Muscle of leg (tissue), 16 donors: ENCODE data around the gene MMP15. TPM values are rescaled to one million over a fixed set of nuclear protein-coding genes. Genes with fewer than 3 reads are reported as not detected.
A peak's percentile ranks its signal among the peaks of the same experiment; 100 is the strongest.
"Not testable (repeated sequence)": the region's sequence is repeated elsewhere in the genome, so short reads cannot be mapped to it uniquely, and the experiment has no call there.

Experiments
- DNase-seq: peaks from one replicate; pipeline ENCODE4 v3.0.0; 2013
- H3K27ac ChIP-seq: one replicate; pipeline ENCODE4 v1.5.1; 2013; ENCODE audit warnings: mild to moderate bottlenecking, low read length, control low read depth
- H3K27me3 ChIP-seq: one replicate; pipeline ENCODE4 v1.6.1; 2013; ENCODE audit warnings: low read length; ENCODE audit not compliant: control insufficient read depth, insufficient read depth
- H3K36me3 ChIP-seq: one replicate; pipeline ENCODE4 v1.6.1; 2013; ENCODE audit warnings: low read length; ENCODE audit not compliant: control insufficient read depth, insufficient read depth
- H3K4me1 ChIP-seq: one replicate; pipeline ENCODE4 v1.6.1; 2013; ENCODE audit warnings: low read length; ENCODE audit not compliant: control insufficient read depth, insufficient read depth
- H3K4me3 ChIP-seq: one replicate; pipeline ENCODE4 v1.5.1; 2013; ENCODE audit warnings: low read length, control low read depth
- H3K9me3 ChIP-seq: replicated peaks from 2 replicates; pipeline ENCODE4 v1.6.1; 2013; ENCODE audit warnings: low read depth, low read length; ENCODE audit not compliant: control insufficient read depth
- WGBS: methylation state at CpG from one replicate; pipeline ENCODE4 v1.1.5; 2013; ENCODE audit warnings: missing lambda C conversion rate; ENCODE audit not compliant: insufficient coverage; 5-methylcytosine and 5-hydroxymethylcytosine counted together
- long read RNA-seq, 11 donors: transcript quantifications; one replicate each; lab custom pipeline, GENCODE V29; 2026
- polyA plus RNA-seq, 8 donors: library from polyadenylated mRNA; unstranded; fragments of 120-200 nt; gene quantifications; one replicate each; pipeline versions ENCODE4 v1.2.1 to v1.2.3, GENCODE V29; 2013; ENCODE audit warnings: inconsistent platforms in 1 of 8, low replicate concordance in 1 of 8; ENCODE audit not compliant: insufficient read length in 8 of 8, insufficient read depth in 1 of 8
- total RNA-seq: library from RNA; stranded (reverse); fragments of 120-200 nt; gene quantifications from one replicate; pipeline ENCODE4 v1.2.4, GENCODE V29; 2013

The MMP15 gene
- total RNA-seq (15.0 TPM), polyA plus RNA-seq (10 to 100 TPM; 21.9 to 37.1 (median 31.5) TPM)
- long read RNA-seq, donor 1, full-length matches to known transcripts, result 6 of 6 reads
- long read RNA-seq, donor 1, partial matches to known transcripts, result 0 of 6 reads
- long read RNA-seq, donor 1, other reads (novel, unspliced or antisense), result 0 of 6 reads
- long read RNA-seq, donor 2, result 0 reads
- long read RNA-seq, donor 3, full-length matches to known transcripts, result 6 of 6 reads
- long read RNA-seq, donor 3, partial matches to known transcripts, result 0 of 6 reads
- long read RNA-seq, donor 3, other reads (novel, unspliced or antisense), result 0 of 6 reads
- long read RNA-seq, donor 4, full-length matches to known transcripts, result 3 of 10 reads
- long read RNA-seq, donor 4, partial matches to known transcripts, result 7 of 10 reads
- long read RNA-seq, donor 4, other reads (novel, unspliced or antisense), result 0 of 10 reads
- long read RNA-seq, donor 5, full-length matches to known transcripts, result 8 of 28 reads
- long read RNA-seq, donor 5, partial matches to known transcripts, result 20 of 28 reads
- long read RNA-seq, donor 5, other reads (novel, unspliced or antisense), result 0 of 28 reads
- long read RNA-seq, donor 6, full-length matches to known transcripts, result 6 of 33 reads
- long read RNA-seq, donor 6, partial matches to known transcripts, result 27 of 33 reads
- long read RNA-seq, donor 6, other reads (novel, unspliced or antisense), result 0 of 33 reads
- long read RNA-seq, donor 7, full-length matches to known transcripts, result 4 of 4 reads
- long read RNA-seq, donor 7, partial matches to known transcripts, result 0 of 4 reads
- long read RNA-seq, donor 7, other reads (novel, unspliced or antisense), result 0 of 4 reads
- long read RNA-seq, donor 8, result 0 reads
- long read RNA-seq, donor 9, full-length matches to known transcripts, result 1 of 1 reads
- long read RNA-seq, donor 9, partial matches to known transcripts, result 0 of 1 reads
- long read RNA-seq, donor 9, other reads (novel, unspliced or antisense), result 0 of 1 reads
- long read RNA-seq, donor 10, full-length matches to known transcripts, result 1 of 1 reads
- long read RNA-seq, donor 10, partial matches to known transcripts, result 0 of 1 reads
- long read RNA-seq, donor 10, other reads (novel, unspliced or antisense), result 0 of 1 reads
- long read RNA-seq, donor 11, full-length matches to known transcripts, result 4 of 4 reads
- long read RNA-seq, donor 11, partial matches to known transcripts, result 0 of 4 reads
- long read RNA-seq, donor 11, other reads (novel, unspliced or antisense), result 0 of 4 reads

- WGBS, result under 1% methylated on average over 80 of the region's 90 CpGs
- peak; percentile 73 for DNase-seq
- peaks cover 29% of the 10 kb centered on the region for H3K27me3 ChIP-seq
- peak within 1 kb of the TSS; percentile 69 for H3K4me3 ChIP-seq
- H3K27ac ChIP-seq, result peak within 1 kb of the TSS; percentile 65
- peaks cover 69% of the 10 kb centered on the region for H3K4me1 ChIP-seq
- no peaks in the 10 kb centered on the region for H3K9me3 ChIP-seq
- no peaks in the 10 kb centered on the region for H3K36me3 ChIP-seq
These were observed at the start of gene MMP15 for GRCh38 chr16:58025351-58026138. MMP15 (plus strand) TSS chr16:58025754; CDS start chr16:58026351, 597 bp downstream.

DNA sequence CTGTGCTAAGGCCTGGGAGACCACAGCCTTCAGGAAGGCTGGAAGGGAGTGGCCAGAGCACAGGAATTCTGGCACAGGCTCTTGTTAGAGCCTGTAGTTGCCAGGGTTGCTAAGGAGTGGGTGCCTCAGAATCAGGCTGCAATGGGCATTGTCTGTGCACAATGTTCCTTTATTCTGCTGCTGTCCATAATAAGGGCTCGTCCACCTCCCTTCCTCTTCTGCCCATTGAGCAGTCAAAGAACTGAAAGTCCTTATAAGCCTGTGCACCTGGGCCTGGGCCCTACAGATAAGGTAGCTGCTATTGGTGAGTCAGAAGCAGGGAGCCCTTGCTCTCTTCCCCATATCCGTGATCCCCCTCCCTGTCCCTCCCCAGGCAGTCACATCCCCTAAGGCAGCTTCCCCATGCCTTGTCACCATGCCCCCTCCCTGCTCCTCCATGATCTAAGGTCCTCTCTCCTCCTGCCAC lies 49.2 kb upstream of the MMP15 start:
- Histone ChIP-seq H3K27me3 (no peaks in the 10 kb centered on the region), H3K27ac (no peak overlapping the region), H3K4me3 (no peak overlapping the region), H3K4me1 (no peaks in the 10 kb centered on the region), H3K9me3 (no peaks in the 10 kb centered on the region), H3K36me3 (no peaks in the 10 kb centered on the region)
- peak; percentile 23 for DNase-seq
- 80% methylated on average over 1 of the region's 2 CpGs for WGBS

- H3K4me3 ChIP-seq, result no peak overlapping the region
- H3K36me3 ChIP-seq, result no peaks in the 10 kb centered on the region
- H3K9me3 ChIP-seq, result no peaks in the 10 kb centered on the region
- no peak for DNase-seq
- H3K27me3 ChIP-seq, result no peaks in the 10 kb centered on the region
- H3K4me1 ChIP-seq, result no peaks in the 10 kb centered on the region
- H3K27ac ChIP-seq, result no peak overlapping the region
- 81% methylated on average over 11 of the region's 12 CpGs for WGBS
These were observed 48.0 kb upstream of the MMP15 start for GRCh38 chr16:57977418-57978069.

DNA sequence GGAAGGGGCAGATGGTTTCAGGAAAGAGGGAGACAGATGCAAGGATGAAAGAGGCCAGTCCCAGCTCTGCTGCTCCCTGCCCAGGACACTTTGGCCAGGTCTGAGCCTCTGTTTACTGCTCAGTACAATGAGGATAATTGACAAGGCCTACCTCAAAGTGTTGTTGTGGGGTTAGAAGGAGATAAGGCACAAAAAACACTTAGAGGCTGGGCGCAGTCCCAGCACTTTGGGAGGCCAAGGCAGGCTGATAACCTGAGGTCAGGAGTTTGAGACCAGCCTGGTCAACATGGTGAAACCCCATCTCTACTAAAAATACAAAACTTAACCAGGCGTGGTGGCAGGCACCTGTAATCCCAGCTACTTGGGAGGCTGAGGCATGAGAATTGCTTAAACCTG lies 47.5 kb upstream of the MMP15 start:
- H3K4me1 ChIP-seq, H3K27ac ChIP-seq, H3K4me3 ChIP-seq, DNase-seq, H3K9me3 ChIP-seq, H3K36me3 ChIP-seq, H3K27me3 ChIP-seq: not testable (repeated sequence)
- 100% methylated on average over 1 of the region's 2 CpGs for WGBS

DNA sequence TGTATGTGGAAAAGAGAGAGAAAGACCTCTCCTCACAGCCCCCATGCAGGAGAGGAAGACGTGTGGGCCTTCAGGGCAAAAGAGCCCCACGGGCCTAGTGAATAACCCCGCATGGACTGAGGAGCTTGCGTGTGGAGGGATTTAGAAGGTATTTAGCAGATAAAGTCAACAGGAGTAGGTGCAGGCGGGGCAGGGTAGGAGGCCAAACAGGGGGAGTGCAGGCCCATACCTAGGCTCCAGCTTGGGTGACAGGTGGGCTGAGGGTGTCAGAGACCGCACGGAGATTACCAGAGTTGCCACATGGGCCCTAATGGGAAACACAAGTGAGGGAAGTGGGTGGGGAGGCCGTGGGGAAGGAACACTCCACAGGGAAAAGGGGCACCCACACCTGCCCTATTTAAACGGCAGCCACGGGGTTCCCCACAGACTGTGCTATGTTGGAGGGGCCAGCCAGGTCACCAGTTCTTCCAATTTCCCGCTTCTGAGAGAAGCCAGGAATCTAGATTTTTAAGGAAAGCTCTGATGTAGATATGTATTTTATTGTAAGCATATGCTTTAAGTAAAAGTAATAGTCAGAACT lies 46.5 kb upstream of the MMP15 start:
- Histone ChIP-seq H3K36me3 (no peaks in the 10 kb centered on the region), H3K27me3 (peaks cover 6% of the 10 kb centered on the region), H3K9me3 (no peaks in the 10 kb centered on the region), H3K4me3 (no peak overlapping the region), H3K27ac (no peak overlapping the region), H3K4me1 (no peaks in the 10 kb centered on the region)
- 67% methylated on average over 7 of the region's 11 CpGs for WGBS
- DNase-seq, result no peak

DNA sequence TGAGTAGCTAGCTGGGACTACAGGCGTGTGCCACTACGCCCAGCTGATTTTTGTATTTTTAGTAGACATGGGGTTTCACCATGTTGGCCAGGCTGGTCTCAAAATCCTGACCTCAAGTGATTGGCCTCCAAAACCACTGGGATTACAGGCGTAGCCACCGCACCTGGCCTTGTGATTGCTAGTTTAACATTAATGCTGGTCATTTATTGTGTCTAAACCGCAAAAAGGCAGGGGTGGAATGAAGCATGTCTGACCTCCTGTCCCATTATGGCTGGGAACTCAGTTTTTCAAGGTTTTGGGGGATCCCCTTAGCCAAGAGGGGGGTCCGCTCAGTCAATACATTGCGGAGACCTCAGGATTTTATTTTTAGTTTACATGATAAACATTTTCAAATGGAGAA lies 43.9 kb upstream of the MMP15 start:
- Histone ChIP-seq H3K36me3 (no peaks in the 10 kb centered on the region), H3K4me3 (no peak overlapping the region), H3K27me3 (peaks cover 30% of the 10 kb centered on the region), H3K27ac (no peak overlapping the region), H3K9me3 (no peaks in the 10 kb centered on the region), H3K4me1 (peaks cover 11% of the 10 kb centered on the region)
- no peak for DNase-seq
- WGBS, result 87% methylated on average over 4 of the region's 7 CpGs

DNA sequence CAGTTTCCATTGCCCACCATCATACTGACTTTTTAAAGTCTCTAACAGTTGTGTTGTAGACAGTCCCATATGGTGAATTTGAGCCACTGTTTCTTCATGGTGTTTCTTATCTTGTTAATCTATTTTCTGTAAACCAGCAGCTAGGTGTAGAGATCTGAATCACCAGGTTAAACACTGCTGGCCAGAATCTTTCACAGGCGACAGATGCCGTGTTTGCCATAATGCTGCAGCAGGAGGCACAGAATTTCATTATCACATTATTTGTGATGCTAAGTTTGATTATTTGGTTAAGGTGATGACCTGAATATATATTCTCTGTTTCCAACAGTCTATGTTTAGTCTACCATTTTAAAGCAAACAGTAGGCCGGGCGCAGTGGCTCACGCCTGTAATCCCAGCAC lies 43.2 kb upstream of the MMP15 start:
- H3K4me3 ChIP-seq, result no peak overlapping the region
- no CpG with 5 or more reads among the region's 5 CpGs for WGBS

DNA sequence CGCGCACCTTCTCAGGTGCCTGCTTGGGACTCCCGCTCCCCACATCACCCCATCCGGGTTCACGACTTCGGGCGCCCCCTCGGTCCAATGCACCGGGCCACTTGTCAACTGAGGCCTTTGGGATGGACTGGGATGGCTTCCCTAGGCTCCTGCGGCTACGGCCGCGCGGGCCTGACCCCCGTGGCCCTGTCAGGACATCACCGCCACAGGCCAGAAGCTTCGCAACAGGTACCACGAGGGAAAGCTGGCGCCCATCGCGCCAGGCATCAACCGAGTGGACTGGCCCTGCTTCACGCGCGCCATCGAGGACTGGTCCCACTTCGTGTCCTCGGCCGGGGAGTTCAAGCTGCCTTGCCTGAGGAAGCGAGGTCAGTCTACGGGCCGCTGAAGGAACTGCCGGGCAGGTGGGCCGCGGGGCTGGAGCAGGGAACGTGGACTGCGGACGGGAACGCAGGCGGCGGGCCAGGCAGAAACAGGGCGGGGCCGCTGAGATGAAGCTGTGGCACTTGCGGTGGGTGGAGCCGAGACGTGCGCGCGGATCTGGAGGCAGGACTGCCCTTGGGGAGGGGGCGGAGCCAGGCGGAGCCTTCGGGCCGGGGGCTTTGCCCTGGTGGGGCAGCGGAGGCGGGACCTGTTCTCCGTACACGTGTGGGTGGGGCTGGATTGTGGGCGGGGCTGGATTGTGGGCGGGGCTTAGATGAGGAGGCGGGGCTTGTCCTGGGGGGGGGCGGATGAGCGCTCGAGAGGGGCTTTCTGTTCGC lies 40.9 kb upstream of the MMP15 start:
- peak; percentile 81 for DNase-seq
- peak overlapping the region; percentile 33 for H3K4me3 ChIP-seq
- no peaks in the 10 kb centered on the region for H3K9me3 ChIP-seq
- 5% methylated on average over 62 of the region's 64 CpGs for WGBS
- no peaks in the 10 kb centered on the region for H3K36me3 ChIP-seq
- H3K4me1 ChIP-seq, result peaks cover 11% of the 10 kb centered on the region
- peaks cover 43% of the 10 kb centered on the region for H3K27me3 ChIP-seq
- H3K27ac ChIP-seq, result no peak overlapping the region

More for the DNA sequence above, 43.2 kb upstream of the MMP15 start:
- no peaks in the 10 kb centered on the region for H3K9me3 ChIP-seq
- peaks cover 11% of the 10 kb centered on the region for H3K4me1 ChIP-seq
- DNase-seq, result no peak
- H3K36me3 ChIP-seq, result no peaks in the 10 kb centered on the region
- no peak overlapping the region for H3K27ac ChIP-seq
- peaks cover 38% of the 10 kb centered on the region for H3K27me3 ChIP-seq
